HEK293T (cell line): Measurements from ENCODE around the gene CERK.
"Not testable (repeated sequence)": the region's sequence is repeated elsewhere in the genome, so short reads cannot be mapped to it uniquely, and the experiment has no call there.

Experiments used
- CTCF ChIA-PET: fragments of 350-600 bp; formaldehyde crosslinking; extraction: SDS; loops from one replicate; lab custom pipeline; 2021; ENCODE audit warnings: antibody characterized with exemption, inconsistent platforms; lab: Yijun Ruan, JAX
- POLR2A ChIA-PET: fragments of 350-600 bp; formaldehyde crosslinking; extraction: SDS; loops from one replicate; lab custom pipeline; 2020; ENCODE audit warnings: antibody characterized with exemption, inconsistent platforms; lab: Yijun Ruan, JAX
- DNase-seq: peaks from one replicate; pipeline ENCODE4 v3.0.0; 2012; ENCODE audit warnings: mixed read lengths; ENCODE audit errors: extremely low spot score
- ARNT ChIP-seq: fragments of 450-650 bp; IDR thresholded peaks from 2 replicates; pipeline ENCODE4 v1.6.1; 2017; ENCODE audit warnings: mild to moderate bottlenecking
- BHLHE40 ChIP-seq: fragments of 450-650 bp; IDR thresholded peaks from 2 replicates; pipeline ENCODE4 v1.6.1; 2016; ENCODE audit warnings: mild to moderate bottlenecking, moderate library complexity, borderline replicate concordance
- CTBP1 ChIP-seq: fragments of 450-650 bp; IDR thresholded peaks from 2 replicates; pipeline ENCODE4 v1.6.1; 2016; ENCODE audit warnings: borderline replicate concordance
- ELF4 ChIP-seq: fragments of 450-650 bp; IDR thresholded peaks from 2 replicates; pipeline ENCODE4 v1.6.1; 2017; ENCODE audit warnings: antibody characterized with exemption
- FOXA1 ChIP-seq: fragments of 450-650 bp; IDR thresholded peaks from 2 replicates; pipeline ENCODE4 v1.6.1; 2016; ENCODE audit warnings: mild to moderate bottlenecking
- FOXK2 ChIP-seq: fragments of 450-650 bp; IDR thresholded peaks from 2 replicates; pipeline ENCODE4 v1.6.1; 2016; ENCODE audit warnings: mild to moderate bottlenecking
- FOXM1 ChIP-seq: fragments of 450-650 bp; IDR thresholded peaks from 2 replicates; pipeline ENCODE4 v1.6.1; 2017; ENCODE audit warnings: mild to moderate bottlenecking, borderline replicate concordance
- HDGF ChIP-seq: fragments of 450-650 bp; IDR thresholded peaks from 2 replicates; pipeline ENCODE4 v1.6.1; 2017; ENCODE audit warnings: antibody characterized with exemption, borderline replicate concordance
- L3MBTL2 ChIP-seq: fragments of 450-650 bp; conservative IDR thresholded peaks from 2 replicates; pipeline ENCODE4 v1.6.1; 2016; ENCODE audit warnings: mild to moderate bottlenecking
- LEF1 ChIP-seq: fragments of 450-650 bp; IDR thresholded peaks from 2 replicates; pipeline ENCODE4 v1.6.1; 2017; ENCODE audit warnings: mild to moderate bottlenecking, borderline replicate concordance
- NFRKB ChIP-seq: fragments of 450-650 bp; IDR thresholded peaks from 2 replicates; pipeline ENCODE4 v1.6.1; 2016; ENCODE audit warnings: mild to moderate bottlenecking, moderate library complexity
- SP1 ChIP-seq: fragments of 450-650 bp; IDR thresholded peaks from 2 replicates; pipeline ENCODE4 v1.6.1; 2017
- SUZ12 ChIP-seq: fragments of 450-650 bp; IDR thresholded peaks from 2 replicates; pipeline ENCODE4 v1.6.1; 2016; ENCODE audit warnings: mild to moderate bottlenecking
- TARDBP ChIP-seq: fragments of 450-650 bp; IDR thresholded peaks from 2 replicates; pipeline ENCODE4 v1.6.1; 2016
- ZNF384 ChIP-seq: fragments of 450-650 bp; IDR thresholded peaks from 2 replicates; pipeline ENCODE4 v1.6.1; 2016
- TF ChIP-seq, protein P1 (sequence below): fragments of 450-650 bp; IDR thresholded peaks from 2 replicates; pipeline ENCODE4 v1.6.1; 2016

Gene CERK

DNA sequence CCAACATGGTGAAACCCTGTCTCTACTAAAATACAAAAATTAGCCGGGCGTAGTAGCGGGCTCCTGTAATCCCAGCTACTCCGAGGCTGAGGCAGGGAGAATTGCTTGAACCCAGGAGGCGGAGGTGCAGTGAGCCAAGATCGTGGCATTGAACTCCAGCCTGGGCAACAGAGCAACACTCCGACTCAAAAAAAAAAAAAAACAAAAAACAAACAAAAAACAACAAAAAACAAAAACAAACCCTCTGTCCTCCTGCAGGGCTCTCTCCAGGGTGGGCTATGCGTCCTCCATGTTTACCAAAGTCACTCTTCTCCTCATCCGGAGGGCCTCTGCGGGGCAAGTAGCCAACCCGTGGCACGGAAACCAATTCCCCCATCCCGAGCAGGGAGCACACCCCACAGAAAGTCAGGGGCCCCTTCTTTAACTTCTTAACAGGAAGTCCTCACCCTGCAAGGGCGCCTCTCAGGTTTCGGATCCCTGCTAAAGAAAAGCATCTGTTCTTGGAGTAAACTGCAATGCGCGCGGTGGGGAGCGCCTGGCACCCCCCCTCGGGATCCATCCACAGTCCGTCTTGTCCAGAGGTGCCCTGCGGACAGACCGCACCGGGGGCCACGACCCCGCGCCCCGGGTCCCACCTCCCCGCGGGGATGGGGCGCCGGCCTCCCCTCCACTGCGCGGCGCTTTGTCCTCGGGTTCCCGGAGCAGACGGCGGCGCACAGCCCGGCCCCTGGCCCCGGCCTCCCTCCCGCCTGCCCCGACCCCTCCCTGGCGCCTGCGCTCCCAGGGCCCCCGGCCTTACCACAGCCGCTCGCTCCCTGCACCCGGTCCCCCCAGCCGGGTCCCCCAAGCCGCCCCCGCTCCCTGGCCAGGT, 712 bp downstream of the CERK start:
- peak; percentile 57 for DNase-seq
- CTCF ChIA-PET, result no interaction called here
- TF ChIP-seq LEF1 (no peak), SP1 (no peak), FOXM1 (no peak), ZNF384 (no peak), ELF4 (no peak), SUZ12 (no peak), FOXK2 (no peak), L3MBTL2 (no peak), BHLHE40 (no peak), NFRKB (no peak), ARNT (no peak), CTBP1 (no peak), HDGF (no peak), FOXA1 (no peak), TARDBP (no peak)
- TF ChIP-seq, protein P1, sequence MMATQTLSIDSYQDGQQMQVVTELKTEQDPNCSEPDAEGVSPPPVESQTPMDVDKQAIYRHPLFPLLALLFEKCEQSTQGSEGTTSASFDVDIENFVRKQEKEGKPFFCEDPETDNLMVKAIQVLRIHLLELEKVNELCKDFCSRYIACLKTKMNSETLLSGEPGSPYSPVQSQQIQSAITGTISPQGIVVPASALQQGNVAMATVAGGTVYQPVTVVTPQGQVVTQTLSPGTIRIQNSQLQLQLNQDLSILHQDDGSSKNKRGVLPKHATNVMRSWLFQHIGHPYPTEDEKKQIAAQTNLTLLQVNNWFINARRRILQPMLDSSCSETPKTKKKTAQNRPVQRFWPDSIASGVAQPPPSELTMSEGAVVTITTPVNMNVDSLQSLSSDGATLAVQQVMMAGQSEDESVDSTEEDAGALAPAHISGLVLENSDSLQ, result no peak
- POLR2A ChIA-PET, result no interaction called here

DNA sequence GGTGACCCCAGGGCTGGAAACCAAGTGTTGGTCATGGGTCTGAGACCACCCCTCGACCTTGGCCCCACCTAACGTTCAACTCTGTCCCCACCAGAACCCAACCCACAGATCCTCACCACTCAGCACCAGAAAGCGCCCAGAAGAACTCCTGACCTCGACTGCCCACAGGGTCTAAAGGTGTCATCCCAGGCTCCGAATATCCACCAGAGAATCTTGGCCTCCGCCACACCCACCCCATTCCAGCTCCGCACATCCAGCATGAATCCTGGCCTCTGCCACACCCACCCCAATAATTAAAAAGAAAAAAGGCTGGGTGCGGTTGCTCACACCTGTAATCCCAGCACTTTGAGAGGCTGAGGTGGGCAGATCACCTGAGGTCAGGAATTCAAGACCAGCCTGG, 1.3 kb downstream of the CERK start:
- CTCF ChIA-PET, result no interaction called here
- no peak for DNase-seq
- POLR2A ChIA-PET, result no interaction called here
- no peak for TF ChIP-seq BHLHE40
- TF ChIP-seq FOXK2, result no peak
- no peak for TF ChIP-seq L3MBTL2
- no peak for TF ChIP-seq ELF4
- TF ChIP-seq CTBP1, result no peak
- no peak for TF ChIP-seq HDGF
- no peak for TF ChIP-seq TARDBP

DNA sequence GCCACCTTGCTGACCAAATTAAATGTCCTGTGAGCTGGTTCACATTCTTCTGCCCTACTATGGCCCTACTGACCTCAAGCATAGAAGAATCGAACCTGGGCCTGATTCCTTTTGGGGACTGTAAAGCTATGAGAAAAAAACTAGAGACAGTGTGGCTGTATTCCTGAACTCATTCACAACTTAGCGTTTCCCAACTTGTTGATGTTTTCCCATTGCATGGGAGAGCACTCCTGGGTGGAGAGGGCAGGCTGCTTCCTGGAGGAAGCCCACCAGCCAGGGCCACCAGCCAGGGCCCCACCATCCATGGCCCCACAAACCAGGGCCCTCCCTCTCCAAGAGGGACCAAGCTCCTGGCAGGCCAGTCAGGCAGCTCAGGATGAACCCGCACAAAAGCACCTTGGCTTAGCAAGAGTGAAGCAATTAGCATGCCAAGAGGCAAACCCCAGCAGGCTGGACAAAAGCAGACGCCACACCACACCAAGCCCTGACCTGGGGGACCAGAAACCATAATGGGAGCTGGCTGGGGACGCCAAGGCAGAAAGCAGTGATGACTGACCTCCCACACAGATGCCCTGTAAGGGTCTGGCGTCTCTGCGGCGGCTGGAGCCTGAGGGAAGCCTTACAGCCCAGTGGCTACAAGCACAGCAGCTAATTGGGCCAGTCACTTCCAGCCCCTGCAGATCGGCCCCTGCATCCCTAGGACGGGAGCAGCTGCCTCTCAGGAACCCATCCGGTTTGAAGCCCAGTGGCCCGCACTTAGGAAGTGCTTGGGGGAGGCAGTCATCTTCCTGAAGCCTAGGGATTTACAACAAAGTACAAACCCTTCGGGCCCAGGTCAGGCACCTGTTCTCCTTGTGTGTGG, 2.1 kb downstream of the CERK start:
- ChIA-PET CTCF (no interaction called here), POLR2A (interaction anchor here (2.0 kb wide), 1 partner anchor 27 kb away, joined by 7 read pairs; the partner anchor contains the start of gene TBC1D22A)
- no peak for TF ChIP-seq LEF1
- no peak for TF ChIP-seq ZNF384
- no peak for TF ChIP-seq TARDBP
- no peak for TF ChIP-seq SP1
- TF ChIP-seq HDGF, result no peak
- TF ChIP-seq NFRKB, result no peak
- no peak for TF ChIP-seq ARNT
- no peak for TF ChIP-seq SUZ12
- no peak for TF ChIP-seq FOXA1
- TF ChIP-seq FOXK2, result no peak
- TF ChIP-seq, protein P1, result no peak
- TF ChIP-seq FOXM1, result no peak
- TF ChIP-seq CTBP1, result no peak
- no peak for TF ChIP-seq ELF4
- no peak for TF ChIP-seq BHLHE40
- no peak for TF ChIP-seq L3MBTL2
- DNase-seq, result no peak

DNA sequence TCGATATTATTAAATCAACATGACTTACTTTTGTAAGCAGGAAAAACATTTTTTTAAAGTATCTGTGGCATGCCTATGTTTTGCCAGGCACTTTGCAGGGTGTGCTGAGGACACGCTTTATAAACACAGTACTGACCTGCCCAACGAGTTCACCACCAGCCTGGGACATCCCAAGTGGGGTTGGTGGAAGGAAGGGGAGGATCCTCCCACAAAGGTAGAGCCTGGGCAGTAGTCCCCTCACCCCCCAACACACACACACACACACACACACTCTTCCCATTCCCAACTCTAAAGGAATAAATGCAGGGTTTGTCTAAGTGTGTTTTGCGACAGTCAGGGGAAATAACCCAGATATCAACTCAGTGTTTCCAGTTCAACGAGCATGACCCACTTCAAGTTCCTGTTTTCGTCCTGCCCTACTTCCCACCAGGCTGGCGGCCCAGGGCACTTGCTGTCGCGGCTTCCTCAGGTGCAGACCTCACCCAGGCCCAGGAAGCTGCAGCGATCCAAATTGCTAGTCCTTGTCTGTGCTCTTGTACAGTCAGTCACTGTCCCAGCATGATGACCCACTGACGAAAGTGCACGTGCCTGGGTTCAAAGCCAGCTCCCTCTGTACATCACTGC, 3.1 kb downstream of the CERK start:
- POLR2A ChIA-PET, result interaction anchor here (2.0 kb wide), 1 partner anchor 28 kb away, joined by 7 read pairs; the partner anchor contains the start of gene TBC1D22A
- no peak for DNase-seq
- CTCF ChIA-PET, result no interaction called here
- TF ChIP-seq ARNT, result no peak
- no peak for TF ChIP-seq ZNF384
- no peak for TF ChIP-seq FOXA1
- no peak for TF ChIP-seq FOXK2
- TF ChIP-seq HDGF, result no peak
- TF ChIP-seq BHLHE40, result no peak
- TF ChIP-seq, protein P1, result no peak
- no peak for TF ChIP-seq CTBP1
- TF ChIP-seq TARDBP, result no peak
- TF ChIP-seq L3MBTL2, result no peak
- TF ChIP-seq SUZ12, result no peak
- no peak for TF ChIP-seq NFRKB
- TF ChIP-seq LEF1, result no peak
- no peak for TF ChIP-seq FOXM1

DNA sequence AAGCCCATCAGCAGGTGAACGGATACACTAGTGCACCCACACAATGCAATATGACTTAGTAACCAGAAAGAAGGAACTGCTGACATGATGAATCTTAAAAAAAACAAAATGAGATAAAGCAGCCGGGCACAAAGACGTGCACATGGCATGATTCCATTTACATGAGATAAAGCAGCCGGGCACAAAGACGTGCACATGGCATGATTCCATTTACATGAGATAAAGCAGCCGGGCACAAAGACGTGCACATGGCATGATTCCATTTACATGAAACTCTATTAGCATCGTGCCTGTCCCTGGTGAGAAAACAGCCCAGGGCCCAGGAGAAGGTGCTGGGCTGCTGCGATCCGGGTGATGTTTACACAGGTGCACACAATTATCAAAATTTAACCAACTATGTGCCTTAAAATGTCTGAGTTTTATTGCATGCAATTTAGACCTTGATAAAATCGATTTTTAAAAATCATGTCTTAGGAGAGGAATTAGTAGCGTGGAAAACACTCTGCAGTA, 3.8 kb downstream of the CERK start:
- ChIA-PET CTCF (interaction anchor here (1.1 kb wide), 1 partner anchor 170 kb away, joined by 3 read pairs; no protein-coding TSS in a partner anchor), POLR2A (interaction anchor here (2.0 kb wide), 1 partner anchor 29 kb away, joined by 7 read pairs; the partner anchor contains the start of gene TBC1D22A)
- DNase-seq, result not testable (repeated sequence)
